Mesenchymal stem cell (in vitro differentiated cells and primary cell): Measurements from ENCODE around the gene HOXC10.

ENCODE experiments used
- DNase-seq: peaks from one replicate; pipeline ENCODE4 v3.0.0-alpha.2; 2013
- H2AFZ ChIP-seq: one replicate; pipeline ENCODE4 v1.6.1; 2013; ENCODE audit warnings: low read depth, mild to moderate bottlenecking, control low read depth, inconsistent platforms, low read length, moderate library complexity
- H2AK5ac ChIP-seq: 2 replicates; pipeline ENCODE4 v1.6.1; 2013; ENCODE audit warnings: low read length, moderate library complexity, mild to moderate bottlenecking, inconsistent platforms; ENCODE audit not compliant: severe bottlenecking
- H2BK120ac ChIP-seq: one replicate; pipeline ENCODE4 v1.6.1; 2013; ENCODE audit warnings: low read depth, mild to moderate bottlenecking, inconsistent platforms, low read length, moderate library complexity
- H2BK12ac ChIP-seq, 2 experiments: one replicate each; pipeline ENCODE4 v1.6.1; 2013; ENCODE audit warnings: inconsistent platforms in 2 of 2, low read length in 2 of 2, mild to moderate bottlenecking in 2 of 2, moderate library complexity in 2 of 2, control low read depth in 1 of 2
- H2BK15ac ChIP-seq: one replicate; pipeline ENCODE4 v1.6.1; 2013; ENCODE audit warnings: mild to moderate bottlenecking, low read depth, inconsistent platforms; ENCODE audit not compliant: poor library complexity, severe bottlenecking
- H2BK5ac ChIP-seq: 2 replicates; pipeline ENCODE4 v1.6.1; 2013; ENCODE audit warnings: low read depth, mild to moderate bottlenecking, low read length, control low read depth, inconsistent platforms; ENCODE audit not compliant: poor library complexity, severe bottlenecking
- H3K14ac ChIP-seq, 2 experiments: one replicate each; pipeline ENCODE4 v1.6.1; 2013; ENCODE audit warnings: inconsistent platforms in 2 of 2, low read length in 2 of 2, control low read depth in 1 of 2, mild to moderate bottlenecking in 1 of 2, moderate library complexity in 1 of 2
- H3K18ac ChIP-seq, 2 experiments: one replicate each; pipeline ENCODE4 v1.6.1; 2013; ENCODE audit warnings: inconsistent platforms in 2 of 2, low read length in 2 of 2, control low read depth in 1 of 2, low read depth in 1 of 2, mild to moderate bottlenecking in 1 of 2
- H3K23ac ChIP-seq, 2 experiments: one replicate each; pipeline ENCODE4 v1.6.1; 2013; ENCODE audit warnings: inconsistent platforms in 2 of 2, low read length in 2 of 2, mild to moderate bottlenecking in 2 of 2, moderate library complexity in 2 of 2, control low read depth in 1 of 2
- H3K27ac ChIP-seq: 2 replicates; pipeline ENCODE4 v1.5.1; 2013; ENCODE audit warnings: mild to moderate bottlenecking, moderate library complexity, low read length, control low read depth, inconsistent platforms; ENCODE audit not compliant: poor library complexity, severe bottlenecking
- H3K27me3 ChIP-seq, 2 experiments: 2 replicates each; pipeline versions ENCODE4 v1.6.1 to v1.7.0; 2013; ENCODE audit warnings: low read length in 2 of 2, mild to moderate bottlenecking in 2 of 2, moderate library complexity in 2 of 2, control low read depth in 1 of 2, inconsistent platforms in 1 of 2; ENCODE audit not compliant: control insufficient read depth in 1 of 2, insufficient read depth in 1 of 2
- H3K36me3 ChIP-seq, 2 experiments: 2 replicates each; pipeline versions ENCODE4 v1.6.1 to v1.7.0; 2013; ENCODE audit warnings: low read length in 2 of 2, control low read depth in 1 of 2, inconsistent platforms in 1 of 2, low read depth in 1 of 2, mild to moderate bottlenecking in 1 of 2; ENCODE audit not compliant: insufficient read depth in 2 of 2, control insufficient read depth in 1 of 2
- H3K4ac ChIP-seq, 2 experiments: one replicate each; pipeline ENCODE4 v1.6.1; 2013; ENCODE audit warnings: inconsistent platforms in 2 of 2, low read length in 2 of 2, mild to moderate bottlenecking in 2 of 2, moderate library complexity in 2 of 2, control low read depth in 1 of 2, low read depth in 1 of 2
- H3K4me1 ChIP-seq: 2 replicates; pipeline ENCODE4 v1.6.1; 2013; ENCODE audit warnings: low read depth, low read length, control low read depth; ENCODE audit not compliant: control insufficient read depth, insufficient read depth
- H3K4me2 ChIP-seq: 2 replicates; pipeline ENCODE4 v1.6.1; 2013; ENCODE audit warnings: low read length, mild to moderate bottlenecking, inconsistent platforms; ENCODE audit not compliant: poor library complexity, severe bottlenecking
- H3K4me3 ChIP-seq, 2 experiments: 2 replicates each; pipeline versions ENCODE4 v1.5.1 to v1.7.0; 2013; ENCODE audit warnings: low read length in 2 of 2, mild to moderate bottlenecking in 2 of 2, control low read depth in 1 of 2, low read depth in 1 of 2; ENCODE audit not compliant: insufficient read depth in 1 of 2
- H3K79me1 ChIP-seq: replicated peaks from 2 replicates; pipeline ENCODE4 v1.6.1; 2013; ENCODE audit warnings: mild to moderate bottlenecking, control low read depth, low read length, inconsistent platforms; ENCODE audit not compliant: poor library complexity, severe bottlenecking
- H3K9ac ChIP-seq: 2 replicates; pipeline ENCODE4 v1.7.0; 2013; ENCODE audit warnings: mild to moderate bottlenecking, low read length, moderate library complexity
- H3K9me3 ChIP-seq: 2 replicates; pipeline ENCODE4 v1.7.0; 2013; ENCODE audit warnings: mild to moderate bottlenecking, low read length; ENCODE audit not compliant: control insufficient read depth
- H4K8ac ChIP-seq: one replicate; pipeline ENCODE4 v1.6.1; 2013; ENCODE audit warnings: inconsistent platforms, mild to moderate bottlenecking, low read length, moderate library complexity
- H4K91ac ChIP-seq: one replicate; pipeline ENCODE4 v1.6.1; 2013; ENCODE audit warnings: mild to moderate bottlenecking, low read length, inconsistent platforms
- WGBS: methylation state at CpG from one replicate; pipeline ENCODE4 v1.1.7; 2013; ENCODE audit warnings: mixed read lengths; 5-methylcytosine and 5-hydroxymethylcytosine counted together

The HOXC10 gene

DNA sequence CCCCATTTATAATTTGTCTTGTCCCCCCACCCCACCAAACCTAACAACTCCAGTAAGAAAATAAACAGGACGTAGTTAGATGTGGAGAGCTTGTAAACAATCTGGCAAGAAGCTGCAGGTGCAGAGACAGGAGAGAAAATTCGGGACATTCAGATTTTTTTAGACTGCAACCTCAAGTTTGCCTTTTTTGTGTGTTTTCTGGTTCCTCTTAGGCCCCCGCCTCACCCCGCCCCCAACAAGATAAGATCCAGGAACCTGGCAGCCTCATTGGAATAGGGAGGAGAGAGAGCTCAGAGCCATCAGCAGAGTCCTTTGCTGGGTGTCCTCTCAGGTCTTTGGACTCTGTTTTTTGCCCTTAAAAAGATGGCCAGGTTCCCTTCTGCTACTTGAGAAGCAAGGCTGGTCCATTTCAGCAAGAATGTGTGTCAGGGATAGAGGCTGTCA is 2.9 kb downstream of the HOXC10 start:
- no peak for DNase-seq
- no peak overlapping the region for H2BK5ac ChIP-seq
- peak overlapping the region in 1 of 2 experiments; percentile 92 for H3K4me3 ChIP-seq
- no peak overlapping the region for H2AFZ ChIP-seq
- no peak overlapping the region for H3K14ac ChIP-seq
- H2BK120ac ChIP-seq: no peak overlapping the region
- no peak overlapping the region for H3K27ac ChIP-seq
- no peaks in the 10 kb centered on the region for H3K9me3 ChIP-seq
- no peak overlapping the region for H4K8ac ChIP-seq
- no peak overlapping the region for H2BK15ac ChIP-seq
- H3K18ac ChIP-seq: no peak overlapping the region
- peak overlapping the region; percentile 98 for H3K9ac ChIP-seq
- no peak overlapping the region for H2BK12ac ChIP-seq
- peaks cover 4% of the 10 kb centered on the region for H3K79me1 ChIP-seq
- no peak overlapping the region for H3K23ac ChIP-seq
- H4K91ac ChIP-seq: no peak overlapping the region
- no peak overlapping the region for H2AK5ac ChIP-seq
- WGBS: 55% methylated on average over 3 of the region's 4 CpGs
- peaks cover 3 to 19% of the 10 kb centered on the region in 2 experiments for H3K27me3 ChIP-seq
- peaks cover 42% of the 10 kb centered on the region for H3K4me1 ChIP-seq
- peak overlapping the region; percentile 33 for H3K4me2 ChIP-seq
- H3K4ac ChIP-seq: no peak overlapping the region
- H3K36me3 ChIP-seq: no peaks in the 10 kb centered on the region

GRCh38 chr12:53988541-53989226 is 3.7 kb downstream of the HOXC10 start:
- Histone ChIP-seq H3K27me3 (peaks cover 0 to 10% of the 10 kb centered on the region in 2 experiments), H3K27ac (peak overlapping the region; percentile 50), H3K4me2 (peak overlapping the region; percentile 59), H2BK12ac (no peak overlapping the region), H4K8ac (no peak overlapping the region), H2AFZ (no peak overlapping the region), H3K14ac (no peak overlapping the region), H3K4ac (no peak overlapping the region), H2BK120ac (no peak overlapping the region), H3K9me3 (no peaks in the 10 kb centered on the region), H3K36me3 (no peaks in the 10 kb centered on the region), H3K4me3 (peak overlapping the region in 1 of 2 experiments; percentile 92), H2BK15ac (no peak overlapping the region), H3K18ac (no peak overlapping the region), H2AK5ac (peak overlapping the region; percentile 79), H3K23ac (no peak overlapping the region), H3K79me1 (peaks cover 2% of the 10 kb centered on the region), H3K4me1 (peaks cover 46% of the 10 kb centered on the region), H3K9ac (peak overlapping the region; percentile 98), H2BK5ac (no peak overlapping the region), H4K91ac (no peak overlapping the region)
- 3% methylated on average over 5 of the region's 5 CpGs for WGBS
- no peak for DNase-seq

GRCh38 chr12:53989227-53990113 is 4.5 kb downstream of the HOXC10 start:
- peak overlapping the region; percentile 59 for H3K4me2 ChIP-seq
- no peak overlapping the region for H3K18ac ChIP-seq
- no peak overlapping the region for H4K91ac ChIP-seq
- H3K4ac ChIP-seq: no peak overlapping the region
- no peak overlapping the region for H2BK12ac ChIP-seq
- H3K4me3 ChIP-seq: peak overlapping the region in 1 of 2 experiments; percentile 92
- H2BK5ac ChIP-seq: no peak overlapping the region
- peaks cover 0 to 4% of the 10 kb centered on the region in 2 experiments for H3K27me3 ChIP-seq
- WGBS: 22% methylated on average over 24 of the region's 28 CpGs
- H2AK5ac ChIP-seq: no peak overlapping the region
- H3K36me3 ChIP-seq: no peaks in the 10 kb centered on the region
- no peak overlapping the region for H3K14ac ChIP-seq
- H3K9ac ChIP-seq: peak overlapping the region; percentile 98
- H2AFZ ChIP-seq: no peak overlapping the region
- peaks cover 43% of the 10 kb centered on the region for H3K4me1 ChIP-seq
- no peak overlapping the region for H3K23ac ChIP-seq
- peak overlapping the region; percentile 19 for H4K8ac ChIP-seq
- peaks cover 2% of the 10 kb centered on the region for H3K79me1 ChIP-seq
- DNase-seq: peak; percentile 71
- H3K27ac ChIP-seq: peak overlapping the region; percentile 8
- H3K9me3 ChIP-seq: no peaks in the 10 kb centered on the region
- H2BK120ac ChIP-seq: no peak overlapping the region
- H2BK15ac ChIP-seq: no peak overlapping the region
